ENCODE measurements around the gene NTM.

GRCh38 chr11:131867457-131868257 is 497.2 kb downstream of the NTM start:
- peak; percentile 33 to 84 (median 58) for TF ChIP-seq CTCF (IDR thresholded peaks at IDR 0.05)
- no peak for TF ChIP-seq POLR2A (IDR thresholded peaks at IDR 0.05)
